Inflammatory macrophage treated with lipopolysaccharide for 4 hours (primary cell): ENCODE data around the gene ADM2.
"Not testable (repeated sequence)": the region's sequence is repeated elsewhere in the genome, so short reads cannot be mapped to it uniquely, and the experiment has no call there.

Experiments
- DNase-seq: peaks from one replicate; pipeline ENCODE4 v3.0.0-alpha.2; 2020

The ADM2 gene

GRCh38 chr22:50481440-50482106 lies at the start of gene ADM2:
Gene ADM2, plus strand, starts transcription at chr22:50481543. Its CDS starts 305 bp downstream, at chr22:50481848.
- DNase-seq = no peak

DNA sequence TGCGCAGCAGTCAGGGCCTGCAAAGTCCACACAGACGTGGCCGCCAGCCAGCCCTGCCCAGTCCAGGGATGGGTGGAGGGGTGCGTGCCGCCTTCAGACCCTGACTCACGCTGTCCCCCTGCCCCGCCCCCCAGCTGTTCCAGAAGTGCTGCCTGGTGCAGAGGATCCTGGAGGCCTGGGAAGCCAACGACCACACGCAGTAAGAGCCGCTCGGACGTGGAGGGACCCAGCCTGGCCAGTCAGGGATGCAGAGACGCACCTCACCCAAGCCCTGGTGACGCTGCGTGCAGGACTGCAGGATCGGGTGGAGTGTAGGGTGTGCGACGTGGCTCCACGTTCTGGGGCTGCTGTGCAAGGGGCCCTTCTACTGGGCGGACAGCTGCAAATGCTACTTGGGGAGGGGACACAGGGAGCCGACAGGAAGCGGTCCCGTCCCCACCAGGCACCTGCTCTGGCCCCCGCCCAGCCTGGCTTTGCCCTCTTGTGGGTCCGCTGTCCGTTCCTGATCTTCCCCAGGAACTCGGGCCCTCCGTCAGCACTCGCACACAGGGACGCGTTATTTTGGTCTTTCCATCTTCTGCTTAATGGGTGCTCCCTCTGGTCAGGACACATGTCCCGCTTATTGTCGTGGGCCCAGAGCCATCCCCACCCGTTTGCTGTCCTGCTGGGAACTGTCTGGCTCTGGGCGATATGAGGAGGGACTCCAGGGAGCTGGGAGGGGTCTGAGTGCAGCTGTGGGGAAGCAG lies 49.0 kb upstream of the ADM2 start:
- DNase-seq = no peak

GRCh38 chr22:50432877-50433510 lies 48.3 kb upstream of the ADM2 start:
- not testable (repeated sequence) for DNase-seq

DNA sequence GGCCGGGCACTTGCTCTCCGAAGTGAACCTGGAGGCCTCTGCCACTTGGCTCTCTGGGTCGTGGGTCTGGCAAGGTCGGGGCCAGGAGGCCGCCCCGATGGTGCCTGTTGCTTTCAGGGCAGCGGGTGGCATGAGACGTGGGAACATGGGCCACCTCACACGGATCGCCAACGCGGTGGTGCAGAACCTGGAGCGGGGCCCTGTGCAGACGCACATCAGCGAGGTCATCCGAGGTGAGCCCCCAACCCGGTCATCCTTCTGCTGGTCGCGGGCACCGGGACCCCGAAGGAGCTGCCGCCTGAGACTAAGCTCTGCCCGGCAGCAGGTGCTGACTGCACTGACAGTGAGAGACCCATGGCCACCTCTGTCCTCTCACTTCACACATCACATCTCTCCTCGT lies 46.5 kb upstream of the ADM2 start:
- DNase-seq = no peak

- DNase-seq = no peak
Observed at GRCh38 chr22:50435291-50436014, 45.9 kb upstream of the ADM2 start.

DNA sequence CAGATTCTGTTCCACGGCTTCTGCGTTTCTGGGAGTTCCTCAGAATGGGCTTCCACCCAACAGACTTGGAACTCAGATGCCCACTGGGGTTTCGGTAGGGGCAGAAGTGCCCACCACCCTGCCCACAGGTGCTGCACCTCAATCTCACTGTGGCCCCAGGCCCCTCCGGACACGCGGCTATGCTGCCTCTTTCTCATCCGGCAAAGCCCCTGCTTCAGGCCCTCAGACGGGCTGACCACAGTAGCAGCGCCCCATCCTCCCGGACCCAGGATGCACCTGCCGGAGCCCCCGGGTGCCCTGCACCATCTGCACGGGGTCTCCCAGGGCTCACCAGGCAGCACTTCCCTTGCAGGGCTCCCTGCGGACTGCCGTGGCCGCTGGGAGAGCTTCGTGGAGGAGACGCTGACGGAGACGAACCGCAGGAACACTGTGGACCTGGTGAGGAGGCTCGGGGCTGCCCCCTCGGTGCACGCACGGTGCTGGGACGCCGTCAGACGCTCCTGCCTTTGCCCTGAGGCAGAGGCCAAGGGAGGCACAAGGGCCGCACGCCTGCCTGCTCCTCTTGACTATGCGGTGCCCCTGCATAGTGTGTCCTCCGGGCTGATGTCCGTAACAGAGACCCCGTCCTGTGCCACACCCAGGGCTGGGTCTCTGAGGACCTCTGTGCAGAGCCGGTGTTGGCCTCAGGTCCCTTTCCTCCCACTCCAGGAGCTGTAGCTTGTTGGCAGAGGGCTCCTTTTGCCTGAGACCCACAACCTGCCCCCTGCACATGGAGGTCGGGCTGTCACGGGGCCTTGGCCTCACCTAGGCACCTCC lies 45.1 kb upstream of the ADM2 start:
- no peak for DNase-seq

DNA sequence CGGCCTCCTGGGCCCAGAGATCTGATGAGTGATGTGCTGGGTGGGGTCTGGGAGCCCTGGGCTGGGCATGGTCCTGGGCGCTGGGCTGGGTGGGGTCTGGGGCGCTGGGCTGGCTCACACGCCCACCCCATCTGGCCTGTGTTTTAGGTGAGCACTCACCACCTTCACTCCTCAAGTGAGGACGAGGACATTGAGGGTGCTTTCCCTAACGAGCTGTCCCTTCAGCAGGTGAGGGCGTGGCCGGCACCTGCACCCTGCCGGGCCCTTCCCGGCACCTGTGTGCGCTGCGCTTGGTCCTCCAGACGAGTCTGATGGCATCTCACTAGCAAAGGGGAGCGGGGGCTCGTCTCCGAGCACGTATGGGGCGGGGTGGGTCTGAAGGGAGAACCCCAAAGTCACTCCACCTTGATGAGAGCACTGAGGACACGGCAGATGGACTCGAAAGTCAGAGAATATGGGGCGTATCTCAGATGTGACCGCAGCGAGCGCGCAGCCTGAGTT lies 44.5 kb upstream of the ADM2 start:
- DNase-seq = no peak

- no peak for DNase-seq
Observed at GRCh38 chr22:50437511-50438304, 43.6 kb upstream of the ADM2 start.

DNA sequence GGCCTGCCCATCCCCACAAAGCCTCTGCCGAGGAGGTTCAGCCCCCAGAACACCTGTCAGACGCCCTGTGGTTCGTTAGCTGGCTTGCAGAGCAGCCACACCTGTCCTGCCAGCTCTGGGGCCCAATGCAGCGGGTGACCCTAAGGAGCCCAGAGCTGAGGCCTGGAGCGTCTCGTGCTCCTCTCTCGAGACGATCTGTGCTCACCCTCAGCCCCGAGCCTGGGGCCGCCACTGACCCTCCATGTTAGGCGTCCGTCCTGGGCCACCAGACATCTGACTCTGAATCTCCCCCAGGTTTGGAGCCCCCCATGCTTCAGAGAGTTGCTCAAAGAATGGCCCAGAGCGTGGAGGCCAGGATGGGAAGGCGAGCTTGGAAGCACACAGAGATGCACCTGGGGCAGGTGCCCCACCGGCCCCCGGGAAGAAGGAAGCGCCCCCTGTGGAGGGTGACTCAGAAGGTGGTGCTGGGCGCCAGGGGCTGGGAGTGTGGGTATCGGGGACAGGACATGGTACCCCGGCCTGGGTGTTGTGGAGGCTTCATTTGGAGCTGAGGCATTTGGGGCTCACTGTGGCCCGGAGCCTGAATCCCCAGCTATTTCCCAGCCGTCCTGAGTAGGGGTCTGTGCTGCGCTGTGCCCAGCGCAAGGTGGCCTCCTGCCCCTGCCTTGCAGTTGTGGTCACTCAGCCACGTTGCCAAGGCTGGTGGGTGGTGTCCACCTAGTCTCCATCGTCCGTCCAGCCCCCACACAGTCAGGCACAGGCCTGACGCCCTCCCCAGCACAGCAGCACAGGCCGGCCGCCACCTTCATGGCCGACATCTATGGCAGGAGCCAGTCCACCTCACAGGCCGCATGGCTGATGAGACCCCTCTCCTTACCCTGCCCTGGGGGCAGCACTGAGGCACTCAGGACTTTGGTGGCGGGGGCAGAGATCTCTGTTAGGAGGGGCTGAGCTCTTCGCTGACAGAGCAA lies 42.8 kb upstream of the ADM2 start:
- no peak for DNase-seq

GRCh38 chr22:50439314-50439870 lies 42.0 kb upstream of the ADM2 start:
- DNase-seq = no peak

- no peak for DNase-seq
Observed at GRCh38 chr22:50439871-50440331, 41.4 kb upstream of the ADM2 start.

DNA sequence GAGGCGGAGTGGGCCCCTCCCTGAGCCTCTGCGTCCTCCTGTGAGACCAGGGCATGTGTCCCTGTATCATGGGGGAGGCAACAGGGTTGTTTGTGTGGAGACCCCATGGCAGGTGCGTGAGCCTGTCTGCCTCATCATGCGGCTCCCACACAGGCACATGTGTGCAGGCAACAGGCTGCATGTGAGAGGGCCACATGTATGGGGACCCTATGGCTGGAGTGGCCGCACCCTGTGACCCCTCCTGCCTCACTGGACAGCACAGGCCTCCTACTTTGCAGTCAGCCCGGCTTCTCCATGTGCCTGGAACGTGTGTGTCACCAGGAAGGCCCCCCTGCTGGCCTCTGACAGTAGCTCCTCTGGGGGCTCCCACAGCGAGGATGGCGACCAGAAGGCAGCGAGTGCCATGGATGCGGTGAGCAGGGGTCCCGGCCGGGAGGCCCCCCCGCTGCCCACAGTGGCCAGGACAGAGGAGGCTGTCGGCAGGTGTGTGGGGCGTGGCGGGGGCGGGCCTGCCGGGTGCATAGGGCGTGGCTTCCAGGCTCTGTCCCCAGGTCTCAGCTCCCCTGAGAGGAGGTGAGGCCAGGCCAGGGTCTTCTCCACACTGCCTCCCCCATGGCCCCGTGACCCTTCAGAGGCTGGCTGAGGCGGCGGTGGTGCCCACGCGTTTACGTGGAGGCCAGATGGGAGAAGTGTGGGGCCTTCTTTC lies 40.6 kb upstream of the ADM2 start:
- DNase-seq = no peak

DNA sequence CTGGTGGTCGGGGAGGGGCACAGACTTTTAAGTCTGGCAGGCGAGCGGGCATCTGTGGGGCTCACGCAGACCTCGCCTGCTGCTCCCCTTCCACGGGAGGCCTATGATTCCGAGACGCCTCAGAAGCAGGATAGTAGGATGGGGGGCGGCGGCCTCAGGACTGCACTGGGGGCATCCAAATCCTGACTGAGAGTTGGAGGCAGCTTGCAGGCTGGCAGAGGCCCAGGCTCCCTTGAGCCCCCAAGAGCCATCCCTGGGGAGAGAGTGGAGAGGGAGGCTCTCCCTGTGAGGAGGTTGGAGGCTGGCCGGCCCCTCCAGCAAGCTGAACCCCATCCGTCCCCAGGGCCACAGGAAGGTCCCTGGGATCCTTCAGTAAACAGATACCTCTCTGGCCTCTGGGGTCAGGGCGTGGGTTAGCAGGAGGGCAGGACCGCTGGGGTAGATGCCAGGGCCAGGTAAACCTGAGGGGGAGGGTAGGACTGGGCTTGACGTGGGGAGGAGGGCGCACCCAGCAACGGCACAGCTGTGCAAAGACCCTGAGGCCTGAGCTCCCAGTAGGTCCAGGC lies 39.8 kb upstream of the ADM2 start:
- no peak for DNase-seq

GRCh38 chr22:50443197-50443596 lies 38.1 kb upstream of the ADM2 start:
- no peak for DNase-seq

DNA sequence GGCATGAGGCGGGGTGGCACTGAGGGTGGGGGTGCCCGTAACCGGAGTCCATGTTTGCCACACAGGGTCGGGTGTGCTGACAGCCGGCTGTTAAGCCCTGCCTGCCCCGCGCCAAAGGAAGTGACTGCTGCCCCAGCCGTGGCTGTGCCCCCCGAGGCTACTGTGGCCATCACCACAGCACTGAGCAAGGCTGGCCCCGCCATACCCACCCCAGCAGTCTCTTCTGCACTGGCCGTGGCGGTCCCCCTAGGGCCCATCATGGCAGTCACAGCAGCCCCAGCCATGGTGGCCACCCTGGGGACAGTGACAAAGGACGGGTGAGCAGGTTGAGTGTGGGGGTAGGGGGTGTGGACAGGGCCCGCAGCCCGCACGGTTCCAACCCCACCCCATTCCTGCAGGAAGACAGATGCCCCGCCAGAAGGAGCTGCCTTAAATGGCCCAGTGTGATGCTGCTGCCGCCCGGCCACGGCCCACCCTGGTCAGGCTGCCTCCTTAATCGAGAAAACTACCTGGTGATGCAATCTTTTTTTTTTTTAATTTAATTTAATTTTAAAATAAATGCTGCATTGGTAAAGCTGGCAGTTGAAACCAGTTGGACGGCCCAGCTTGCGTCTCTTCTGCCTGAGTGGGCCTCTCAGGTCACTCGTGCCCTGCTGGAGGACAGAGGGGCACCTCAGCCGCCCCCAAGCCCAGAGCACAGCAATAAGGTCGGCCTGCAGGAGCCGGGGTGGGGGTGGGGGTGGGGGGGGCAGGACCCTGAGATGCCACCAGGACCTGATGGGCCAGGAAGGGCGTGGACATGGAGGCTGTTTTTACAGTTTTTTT lies 37.3 kb upstream of the ADM2 start:
- DNase-seq = no peak

- no peak for DNase-seq
Observed at GRCh38 chr22:50444663-50445062, 36.7 kb upstream of the ADM2 start.

DNA sequence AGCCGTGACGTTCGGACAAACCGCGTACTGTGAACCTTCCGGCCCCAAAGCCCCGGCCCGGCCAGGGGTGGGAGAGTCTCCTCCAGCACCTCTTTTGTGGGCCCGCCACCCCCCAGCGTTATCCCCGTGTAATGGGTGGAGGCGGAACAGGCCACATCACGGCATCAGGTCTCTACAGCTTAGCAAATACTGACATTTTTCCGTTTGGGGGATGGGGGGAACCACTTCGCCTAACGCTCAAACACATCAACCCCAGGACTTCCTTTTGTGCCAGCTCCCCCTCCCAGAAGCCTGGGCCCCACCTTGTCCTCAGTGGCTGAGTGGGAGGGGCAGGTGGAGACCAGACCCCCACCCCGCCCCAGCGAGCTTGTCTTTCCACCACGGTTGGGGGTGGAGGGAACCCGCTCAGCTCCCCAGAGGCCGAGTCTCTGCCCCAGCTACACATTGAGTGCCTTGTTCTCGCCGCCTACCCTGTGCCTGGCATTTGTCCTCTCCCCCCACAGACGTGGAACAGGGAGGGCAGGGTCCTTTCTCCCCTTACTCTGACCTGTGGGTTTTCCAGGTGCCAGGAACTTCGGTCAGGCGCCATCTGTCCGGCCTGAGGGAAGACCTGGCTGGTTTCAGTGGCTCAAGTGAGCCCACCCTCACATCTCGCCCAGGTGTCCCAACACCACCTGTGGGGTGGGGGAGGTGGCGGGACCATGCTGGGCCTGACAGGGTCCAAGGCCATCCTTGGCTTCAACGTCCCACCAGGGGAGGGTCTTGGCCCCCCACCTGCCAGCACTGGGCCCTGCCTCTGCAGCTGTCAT lies 36.1 kb upstream of the ADM2 start:
- DNase-seq = no peak
